WTC11 (cell line): Measurements from ENCODE around the gene CRYBG3. TPM values are rescaled to one million over a fixed set of nuclear protein-coding genes. Genes with fewer than 3 reads are reported as not detected.

Source experiments
- ATAC-seq: fragments of 200-7000 bp; cut with Tn5 transposase; 2 replicates; pipeline ENCODE4 v1.10.0; 2021; ENCODE audit warnings: mild to moderate bottlenecking, moderate library complexity
- CTCF ChIA-PET: fragments of 300-600 bp; sonication (Branson Sonifier 250); formaldehyde crosslinking; loops from one replicate; lab custom pipeline; 2021; ENCODE audit warnings: antibody characterized with exemption; lab: Charles Lee
- POLR2A ChIA-PET: fragments of 350-600 bp; sonication (Branson Sonifier 250); formaldehyde crosslinking; loops from one replicate; lab custom pipeline; 2021; ENCODE audit warnings: antibody characterized with exemption; lab: Charles Lee
- DNase-seq: peaks from one replicate; pipeline ENCODE4 v3.0.0; 2021; ENCODE audit warnings: low spot score
- H3K27ac Mint-ChIP-seq: 2 replicates; pipeline ENCODE4 v1.8.0; 2021; ENCODE audit warnings: mixed read lengths
- H3K27me3 Mint-ChIP-seq: 2 replicates; pipeline ENCODE4 v1.8.0; 2021; ENCODE audit warnings: low read depth, mild to moderate bottlenecking, moderate library complexity, mixed read lengths
- H3K36me3 Mint-ChIP-seq: 2 replicates; pipeline ENCODE4 v1.8.0; 2021; ENCODE audit warnings: mixed read lengths
- H3K4me1 Mint-ChIP-seq: 2 replicates; pipeline ENCODE4 v1.8.0; 2022; ENCODE audit warnings: mixed read lengths
- H3K4me3 Mint-ChIP-seq: 2 replicates; pipeline ENCODE4 v1.8.0; 2021; ENCODE audit warnings: mild to moderate bottlenecking, moderate library complexity, mixed read lengths
- H3K9me3 Mint-ChIP-seq: 2 replicates; pipeline ENCODE4 v1.8.0; 2021; ENCODE audit warnings: mixed read lengths
- FOXK1 ChIP-seq: sonication (generic); formaldehyde crosslinking; IDR thresholded peaks from 2 replicates; pipeline ENCODE4 v1.8.0; 2022; ENCODE audit warnings: mild to moderate bottlenecking, moderate library complexity, missing genetic modification reagents
- GABPB1 ChIP-seq: sonication (generic); formaldehyde crosslinking; IDR thresholded peaks from 2 replicates; pipeline ENCODE4 v1.8.1; 2023; ENCODE audit warnings: mild to moderate bottlenecking, missing genetic modification reagents
- HMGA2 ChIP-seq: fragments of 250-450 bp; sonication (Bioruptor Pico); IDR thresholded peaks from 2 replicates; pipeline ENCODE4 v1.4.0; 2021; ENCODE audit warnings: mild to moderate bottlenecking, moderate library complexity
- KAT7 ChIP-seq: sonication (generic); formaldehyde crosslinking; IDR thresholded peaks from 2 replicates; pipeline ENCODE4 v1.8.1; 2023; ENCODE audit warnings: missing genetic modification reagents, mild to moderate bottlenecking, borderline replicate concordance
- MXD4 ChIP-seq: fragments of 250-450 bp; sonication (Bioruptor Pico); IDR thresholded peaks from 2 replicates; pipeline ENCODE4 v1.8.0; 2021; ENCODE audit warnings: mild to moderate bottlenecking, moderate library complexity, borderline replicate concordance
- NFATC4 ChIP-seq: fragments of 250-450 bp; sonication (Bioruptor Pico); IDR thresholded peaks from 2 replicates; pipeline ENCODE4 v1.9.0; 2021; ENCODE audit warnings: mild to moderate bottlenecking
- NFYB ChIP-seq: sonication (generic); formaldehyde crosslinking; conservative IDR thresholded peaks from 2 replicates; pipeline ENCODE4 v1.8.0; 2022; ENCODE audit warnings: low read depth, missing genetic modification reagents
- NR1H2 ChIP-seq: sonication (generic); formaldehyde crosslinking; IDR thresholded peaks from 2 replicates; pipeline ENCODE4 v1.9.0; 2021; ENCODE audit warnings: mild to moderate bottlenecking, moderate library complexity, missing genetic modification reagents
- NR2C2 ChIP-seq: sonication (generic); formaldehyde crosslinking; IDR thresholded peaks from 2 replicates; pipeline ENCODE4 v1.8.0; 2022; ENCODE audit warnings: mild to moderate bottlenecking, missing genetic modification reagents
- OVOL2 ChIP-seq: fragments of 250-450 bp; sonication (Bioruptor Pico); IDR thresholded peaks from 2 replicates; pipeline ENCODE4 v1.9.0; 2021; ENCODE audit warnings: mild to moderate bottlenecking, borderline replicate concordance
- SMAD4 ChIP-seq: sonication (generic); formaldehyde crosslinking; IDR thresholded peaks from 2 replicates; pipeline ENCODE4 v1.8.0; 2022; ENCODE audit warnings: mild to moderate bottlenecking, missing genetic modification reagents
- SP1 ChIP-seq: sonication (generic); formaldehyde crosslinking; conservative IDR thresholded peaks from 2 replicates; pipeline ENCODE4 v1.8.1; 2022; ENCODE audit warnings: missing genetic modification reagents
- TP53 ChIP-seq: sonication (generic); formaldehyde crosslinking; IDR thresholded peaks from 2 replicates; pipeline ENCODE4 v1.8.1; 2023; ENCODE audit warnings: mild to moderate bottlenecking, missing genetic modification reagents
- ZNF121 ChIP-seq: sonication (generic); formaldehyde crosslinking; IDR thresholded peaks from 2 replicates; pipeline ENCODE4 v1.8.0; 2023; ENCODE audit warnings: missing genetic modification reagents
- ZNF232 ChIP-seq: sonication (generic); formaldehyde crosslinking; IDR thresholded peaks from 2 replicates; pipeline ENCODE4 v1.8.0; 2022; ENCODE audit warnings: mild to moderate bottlenecking, missing genetic modification reagents
- ZNF396 ChIP-seq: fragments of 250-450 bp; sonication (Bioruptor Pico); IDR thresholded peaks from 2 replicates; pipeline ENCODE4 v1.8.0; 2021; ENCODE audit warnings: mild to moderate bottlenecking, moderate library complexity, borderline replicate concordance
- ZNF416 ChIP-seq: fragments of 250-450 bp; sonication (Bioruptor Pico); IDR thresholded peaks from 2 replicates; pipeline ENCODE4 v1.9.0; 2021; ENCODE audit warnings: mild to moderate bottlenecking, inconsistent platforms
- ZNF671 ChIP-seq: fragments of 250-450 bp; sonication (Bioruptor Pico); IDR thresholded peaks from 2 replicates; pipeline ENCODE4 v1.8.0; 2021; ENCODE audit warnings: mild to moderate bottlenecking
- total RNA-seq: library from RNA; stranded (reverse); gene quantifications from 3 replicates; pipeline ENCODE4 v1.2.3, GENCODE V29; 2021
- TF ChIP-seq, protein P1 (sequence below): fragments of 250-450 bp; sonication (Bioruptor Pico); IDR thresholded peaks from 2 replicates; pipeline ENCODE4 v1.9.0; 2021; ENCODE audit warnings: moderate library complexity, mild to moderate bottlenecking, inconsistent platforms, borderline replicate concordance
- TF ChIP-seq, protein P2 (sequence below): sonication (generic); formaldehyde crosslinking; IDR thresholded peaks from 2 replicates; pipeline ENCODE4 v1.8.1; 2023; ENCODE audit warnings: mild to moderate bottlenecking, missing genetic modification reagents
- TF ChIP-seq, protein P3 (sequence below): sonication (generic); formaldehyde crosslinking; IDR thresholded peaks from 2 replicates; pipeline ENCODE4 v1.8.1; 2022; ENCODE audit warnings: missing genetic modification reagents, borderline replicate concordance
- TF ChIP-seq, protein P4 (sequence below): sonication (generic); formaldehyde crosslinking; IDR thresholded peaks from 2 replicates; pipeline ENCODE4 v1.8.0; 2023; ENCODE audit warnings: missing genetic modification reagents
- TF ChIP-seq, protein P5 (sequence below): sonication (generic); formaldehyde crosslinking; IDR thresholded peaks from 2 replicates; pipeline ENCODE4 v1.8.1; 2022; ENCODE audit warnings: low read depth, missing genetic modification reagents, borderline replicate concordance
- TF ChIP-seq, protein P6 (sequence below): fragments of 250-450 bp; sonication (Bioruptor Pico); conservative IDR thresholded peaks from 2 replicates; pipeline ENCODE4 v1.9.0; 2021; ENCODE audit warnings: mild to moderate bottlenecking
- TF ChIP-seq, protein P7 (sequence below): sonication (generic); formaldehyde crosslinking; conservative IDR thresholded peaks from 2 replicates; pipeline ENCODE4 v1.8.1; 2022; ENCODE audit warnings: mild to moderate bottlenecking, missing genetic modification reagents

Gene CRYBG3
- total RNA-seq, 1 experiment from 2014 or later = 13.6 TPM

DNA sequence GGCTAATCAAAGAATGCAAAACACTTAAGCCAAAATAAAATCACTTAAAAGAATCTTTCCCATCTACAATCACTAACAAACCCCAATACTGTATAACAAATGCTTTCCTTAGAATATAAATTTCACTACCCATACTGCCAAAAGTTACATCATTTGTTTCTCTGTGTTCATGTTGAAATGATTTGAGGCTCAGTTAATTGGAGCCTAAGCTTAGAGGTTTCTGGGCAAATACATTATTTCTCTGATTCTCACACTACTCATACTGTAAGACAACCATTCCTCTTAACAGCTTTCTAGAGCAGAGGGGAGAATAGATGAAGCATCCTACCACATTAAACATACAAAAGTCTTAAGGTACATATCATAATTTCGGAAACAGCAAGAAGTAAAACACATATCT, 148.3 kb downstream of the CRYBG3 start:
- Mint-ChIP-seq H3K9me3 (no peaks in the 10 kb centered on the region), H3K27ac (no peak overlapping the region), H3K4me1 (peaks cover 22% of the 10 kb centered on the region), H3K27me3 (peaks cover 21% of the 10 kb centered on the region), H3K36me3 (no peaks in the 10 kb centered on the region), H3K4me3 (no peak overlapping the region)
- DNase-seq = no peak
- TF ChIP-seq MXD4 (CRISPR knock-in tag) (no peak), SP1 (no peak), NR2C2 (CRISPR knock-in tag) (no peak)
- ChIA-PET CTCF (no interaction called here), POLR2A (no interaction called here)
- no peak for ATAC-seq

DNA sequence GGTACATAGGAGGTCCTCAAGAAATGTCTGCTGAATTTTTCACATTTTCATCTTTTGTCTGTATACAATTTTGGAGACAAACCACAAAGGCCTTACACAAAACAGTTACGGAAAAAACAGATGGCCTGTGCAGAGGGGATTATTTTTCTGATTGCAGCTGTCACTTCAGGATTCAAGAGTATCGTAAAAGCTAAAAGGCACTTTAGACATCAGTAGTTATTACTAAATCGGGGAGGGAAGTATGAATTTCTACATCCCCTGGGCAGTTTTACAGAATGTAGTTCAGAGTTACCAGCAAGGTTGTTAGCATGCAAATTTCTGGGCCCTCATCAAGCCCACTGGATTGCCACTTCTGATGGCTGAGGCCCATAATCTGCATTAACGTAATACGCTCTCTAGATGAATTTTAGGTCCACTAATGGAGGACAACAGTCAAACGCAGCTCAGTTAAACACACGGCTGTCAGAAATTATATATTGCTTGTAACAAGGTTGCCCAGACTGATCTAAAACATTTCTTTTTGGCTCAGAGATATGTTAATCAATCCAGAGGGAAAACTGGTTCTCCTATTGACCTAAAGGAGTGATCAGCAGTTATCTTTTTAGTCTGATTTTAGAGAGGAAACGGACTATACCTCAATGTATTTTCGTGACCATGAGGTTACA, 149.3 kb downstream of the CRYBG3 start:
- Mint-ChIP-seq H3K27me3 (peaks cover 21% of the 10 kb centered on the region), H3K27ac (no peak overlapping the region)
- CTCF ChIA-PET = interaction anchor here (1.0 to 1.4 kb wide), 2 partner anchors 16 to 52 kb away, joined by 3 read pairs; no protein-coding TSS in a partner anchor

DNA sequence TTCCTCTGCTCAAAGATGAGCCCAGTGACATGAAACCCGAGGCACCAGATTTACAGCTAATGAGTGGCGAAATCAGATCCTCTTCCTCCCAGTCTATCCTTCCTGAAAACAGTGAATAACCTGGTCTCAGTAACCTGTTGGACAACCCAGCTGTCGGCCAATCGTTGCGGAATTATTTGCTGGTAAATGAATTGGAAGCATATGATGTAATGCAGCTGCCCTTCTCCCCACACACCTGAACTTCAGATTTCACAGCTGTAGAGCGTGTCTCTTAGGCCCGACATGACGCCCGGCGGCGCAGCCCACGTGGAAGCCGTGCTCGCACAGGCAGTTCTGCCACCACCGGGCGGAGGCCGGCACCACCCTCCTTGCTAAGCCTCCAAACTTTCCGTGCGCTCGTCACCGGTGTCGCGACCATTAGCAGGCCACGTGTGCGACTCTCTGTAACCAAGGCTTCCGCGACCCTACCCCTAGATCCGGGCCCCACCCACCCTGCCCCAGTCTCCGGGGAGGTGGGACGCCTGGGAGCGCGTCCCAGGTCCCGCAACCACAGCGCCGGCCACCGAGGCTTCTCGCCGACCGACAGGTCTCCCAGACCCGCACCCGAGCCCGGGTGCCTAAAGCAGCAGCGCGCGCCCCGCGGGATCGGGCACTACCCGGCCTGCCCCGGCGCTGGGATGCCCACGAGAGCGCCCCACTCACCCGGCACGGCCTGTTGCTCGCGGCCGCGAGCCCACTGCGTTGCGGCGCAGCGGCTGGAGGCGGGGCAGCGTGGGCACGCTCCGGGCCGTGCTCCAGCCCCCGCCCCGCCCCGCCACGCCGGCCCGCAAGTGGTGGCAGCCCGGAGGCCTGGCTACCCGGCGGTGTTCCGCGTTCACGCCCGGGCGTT, 150.1 kb downstream of the CRYBG3 start, which contains the start of gene RIOX2:
Gene RIOX2 (minus strand): TSS at position 753 of the 889 bp plus-strand sequence. CDS start 4,838 bp downstream, outside the sequence.
- H3K27ac Mint-ChIP-seq = no peak within 1 kb of the TSS
- ChIA-PET CTCF (interaction anchor here (1.0 to 1.4 kb wide), 2 partner anchors 17 to 51 kb away, joined by 3 read pairs; no protein-coding TSS in a partner anchor), POLR2A (interaction anchor here (0.7 kb wide), 1 partner anchor 150 kb away, joined by 3 read pairs; the partner anchor contains the start of gene CRYBG3)
- DNase-seq (peak; percentile 53), ATAC-seq (peak; percentile 70)
- H3K27me3 Mint-ChIP-seq = peaks cover 21% of the 10 kb centered on the region
- H3K9me3 Mint-ChIP-seq = no peaks in the 10 kb centered on the region
- peaks cover 25% of the 10 kb centered on the region for H3K4me1 Mint-ChIP-seq
- H3K4me3 Mint-ChIP-seq = peak within 1 kb of the TSS; percentile 81
- H3K36me3 Mint-ChIP-seq = no peaks in the 10 kb centered on the region
- no peak for TF ChIP-seq ZNF416 (CRISPR knock-in tag)
- no peak; the same call in none of the 2 replicates for TF ChIP-seq GABPB1 (CRISPR knock-in tag)
- TF ChIP-seq ZNF232 (CRISPR knock-in tag) = no peak
- TF ChIP-seq, protein P1, sequence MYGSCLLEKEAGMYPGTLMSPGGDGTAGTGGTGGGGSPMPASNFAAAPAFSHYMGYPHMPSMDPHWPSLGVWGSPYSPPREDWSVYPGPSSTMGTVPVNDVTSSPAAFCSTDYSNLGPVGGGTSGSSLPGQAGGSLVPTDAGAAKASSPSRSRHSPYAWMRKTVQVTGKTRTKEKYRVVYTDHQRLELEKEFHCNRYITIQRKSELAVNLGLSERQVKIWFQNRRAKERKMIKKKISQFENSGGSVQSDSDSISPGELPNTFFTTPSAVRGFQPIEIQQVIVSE (CRISPR knock-in tag) = no peak
- TF ChIP-seq, protein P2, sequence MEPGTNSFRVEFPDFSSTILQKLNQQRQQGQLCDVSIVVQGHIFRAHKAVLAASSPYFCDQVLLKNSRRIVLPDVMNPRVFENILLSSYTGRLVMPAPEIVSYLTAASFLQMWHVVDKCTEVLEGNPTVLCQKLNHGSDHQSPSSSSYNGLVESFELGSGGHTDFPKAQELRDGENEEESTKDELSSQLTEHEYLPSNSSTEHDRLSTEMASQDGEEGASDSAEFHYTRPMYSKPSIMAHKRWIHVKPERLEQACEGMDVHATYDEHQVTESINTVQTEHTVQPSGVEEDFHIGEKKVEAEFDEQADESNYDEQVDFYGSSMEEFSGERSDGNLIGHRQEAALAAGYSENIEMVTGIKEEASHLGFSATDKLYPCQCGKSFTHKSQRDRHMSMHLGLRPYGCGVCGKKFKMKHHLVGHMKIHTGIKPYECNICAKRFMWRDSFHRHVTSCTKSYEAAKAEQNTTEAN = no peak
- TF ChIP-seq, protein P3, sequence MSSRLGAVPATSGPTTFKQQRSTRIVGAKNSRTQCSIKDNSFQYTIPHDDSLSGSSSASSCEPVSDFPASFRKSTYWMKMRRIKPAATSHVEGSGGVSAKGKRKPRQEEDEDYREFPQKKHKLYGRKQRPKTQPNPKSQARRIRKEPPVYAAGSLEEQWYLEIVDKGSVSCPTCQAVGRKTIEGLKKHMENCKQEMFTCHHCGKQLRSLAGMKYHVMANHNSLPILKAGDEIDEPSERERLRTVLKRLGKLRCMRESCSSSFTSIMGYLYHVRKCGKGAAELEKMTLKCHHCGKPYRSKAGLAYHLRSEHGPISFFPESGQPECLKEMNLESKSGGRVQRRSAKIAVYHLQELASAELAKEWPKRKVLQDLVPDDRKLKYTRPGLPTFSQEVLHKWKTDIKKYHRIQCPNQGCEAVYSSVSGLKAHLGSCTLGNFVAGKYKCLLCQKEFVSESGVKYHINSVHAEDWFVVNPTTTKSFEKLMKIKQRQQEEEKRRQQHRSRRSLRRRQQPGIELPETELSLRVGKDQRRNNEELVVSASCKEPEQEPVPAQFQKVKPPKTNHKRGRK = no peak
- TF ChIP-seq, protein P4, sequence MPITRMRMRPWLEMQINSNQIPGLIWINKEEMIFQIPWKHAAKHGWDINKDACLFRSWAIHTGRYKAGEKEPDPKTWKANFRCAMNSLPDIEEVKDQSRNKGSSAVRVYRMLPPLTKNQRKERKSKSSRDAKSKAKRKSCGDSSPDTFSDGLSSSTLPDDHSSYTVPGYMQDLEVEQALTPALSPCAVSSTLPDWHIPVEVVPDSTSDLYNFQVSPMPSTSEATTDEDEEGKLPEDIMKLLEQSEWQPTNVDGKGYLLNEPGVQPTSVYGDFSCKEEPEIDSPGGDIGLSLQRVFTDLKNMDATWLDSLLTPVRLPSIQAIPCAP (CRISPR knock-in tag) = 0 out of 2 replicates have a peak, but pooled peaks have one; percentile 53
- TF ChIP-seq, protein P5, sequence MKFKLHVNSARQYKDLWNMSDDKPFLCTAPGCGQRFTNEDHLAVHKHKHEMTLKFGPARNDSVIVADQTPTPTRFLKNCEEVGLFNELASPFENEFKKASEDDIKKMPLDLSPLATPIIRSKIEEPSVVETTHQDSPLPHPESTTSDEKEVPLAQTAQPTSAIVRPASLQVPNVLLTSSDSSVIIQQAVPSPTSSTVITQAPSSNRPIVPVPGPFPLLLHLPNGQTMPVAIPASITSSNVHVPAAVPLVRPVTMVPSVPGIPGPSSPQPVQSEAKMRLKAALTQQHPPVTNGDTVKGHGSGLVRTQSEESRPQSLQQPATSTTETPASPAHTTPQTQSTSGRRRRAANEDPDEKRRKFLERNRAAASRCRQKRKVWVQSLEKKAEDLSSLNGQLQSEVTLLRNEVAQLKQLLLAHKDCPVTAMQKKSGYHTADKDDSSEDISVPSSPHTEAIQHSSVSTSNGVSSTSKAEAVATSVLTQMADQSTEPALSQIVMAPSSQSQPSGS = no peak
- TF ChIP-seq NFATC4 (CRISPR knock-in tag) = no peak
- TF ChIP-seq, protein P6, sequence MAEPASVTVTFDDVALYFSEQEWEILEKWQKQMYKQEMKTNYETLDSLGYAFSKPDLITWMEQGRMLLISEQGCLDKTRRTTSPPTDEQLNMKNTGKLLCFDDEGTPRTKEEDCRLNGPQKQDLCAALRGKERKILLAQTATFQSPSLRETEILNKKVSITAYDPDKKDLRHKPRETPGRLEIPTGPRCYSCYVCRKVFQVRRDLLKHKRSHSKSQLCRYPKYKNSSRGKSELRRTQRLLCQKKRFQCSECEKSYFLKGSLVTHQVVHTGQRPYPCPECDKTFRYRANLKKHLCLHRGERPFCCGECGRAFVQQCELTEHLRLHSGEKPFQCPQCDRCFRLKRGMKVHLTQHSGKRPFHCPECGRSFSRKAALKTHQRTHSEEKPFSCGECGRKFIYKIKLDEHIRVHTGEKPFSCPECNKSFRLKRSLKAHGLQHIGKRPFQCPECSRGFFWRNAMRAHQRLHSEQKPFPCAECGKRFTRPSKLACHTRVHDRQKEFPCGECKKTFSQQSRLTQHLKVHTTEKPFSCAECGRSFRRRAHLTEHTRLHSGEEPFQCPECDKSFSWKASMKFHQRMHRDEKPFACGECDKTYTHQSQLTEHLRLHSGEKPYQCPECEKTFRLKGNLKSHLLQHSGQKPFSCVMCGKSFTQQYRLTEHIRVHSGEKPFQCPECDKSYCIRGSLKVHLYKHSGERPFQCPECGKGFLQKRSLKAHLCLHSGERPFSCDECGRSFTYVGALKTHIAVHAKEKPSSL = no peak
- TF ChIP-seq ZNF396 = no peak

More for the DNA sequence above, 149.3 kb downstream of the CRYBG3 start:
- Mint-ChIP-seq H3K36me3 (no peaks in the 10 kb centered on the region), H3K4me1 (peaks cover 23% of the 10 kb centered on the region), H3K4me3 (peak overlapping the region; percentile 81), H3K9me3 (no peaks in the 10 kb centered on the region)
- POLR2A ChIA-PET = interaction anchor here (0.7 kb wide), 1 partner anchor 149 kb away, joined by 3 read pairs; the partner anchor contains the start of gene CRYBG3
- DNase-seq (no peak), ATAC-seq (no peak)
- no peak for TF ChIP-seq NFYB (CRISPR knock-in tag)
- TF ChIP-seq ZNF121 (CRISPR knock-in tag) = no peak
- TF ChIP-seq KAT7 (CRISPR knock-in tag) = no peak
- TF ChIP-seq NR1H2 (CRISPR knock-in tag) = no peak
- TF ChIP-seq, protein P7, sequence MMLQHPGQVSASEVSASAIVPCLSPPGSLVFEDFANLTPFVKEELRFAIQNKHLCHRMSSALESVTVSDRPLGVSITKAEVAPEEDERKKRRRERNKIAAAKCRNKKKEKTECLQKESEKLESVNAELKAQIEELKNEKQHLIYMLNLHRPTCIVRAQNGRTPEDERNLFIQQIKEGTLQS (CRISPR knock-in tag) = no peak
- TF ChIP-seq ZNF671 (CRISPR knock-in tag) = no peak
- no peak for TF ChIP-seq TP53 (CRISPR knock-in tag)
- TF ChIP-seq SMAD4 (CRISPR knock-in tag) = no peak
- no peak for TF ChIP-seq OVOL2
- TF ChIP-seq, protein P2 = no peak
- TF ChIP-seq HMGA2 = no peak
- TF ChIP-seq FOXK1 (CRISPR knock-in tag) = no peak
